HG02610 (cell line): ENCODE data around the gene KLRF2.

ENCODE experiments used
- ATAC-seq: cut with Tn5 transposase; IDR thresholded peaks from one replicate; pipeline ENCODE4 v1.9.1; 2021; ENCODE audit warnings: mild to moderate bottlenecking, moderate library complexity; ENCODE audit not compliant: unreplicated experiment

KLRF2 gene

DNA sequence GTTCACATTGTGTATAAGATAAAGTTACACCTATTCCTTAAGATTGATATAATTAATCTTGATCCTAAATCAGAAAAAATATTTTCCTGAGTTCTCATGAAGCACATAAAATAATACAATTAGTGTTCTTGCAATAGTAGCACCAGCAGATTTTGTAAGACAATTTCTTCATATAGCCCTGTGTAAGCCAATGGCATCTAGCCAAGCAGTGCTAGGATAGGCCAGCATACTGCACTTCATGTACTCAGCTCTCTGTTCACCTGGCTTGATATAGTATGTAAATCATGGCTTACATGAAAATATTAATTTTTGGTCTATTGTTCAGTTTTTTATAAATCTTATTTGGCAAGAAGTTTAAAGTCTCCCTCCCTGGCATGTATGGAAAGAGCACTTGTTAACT, 1.9 kb downstream of the KLRF2 start:
- no peak for ATAC-seq

DNA sequence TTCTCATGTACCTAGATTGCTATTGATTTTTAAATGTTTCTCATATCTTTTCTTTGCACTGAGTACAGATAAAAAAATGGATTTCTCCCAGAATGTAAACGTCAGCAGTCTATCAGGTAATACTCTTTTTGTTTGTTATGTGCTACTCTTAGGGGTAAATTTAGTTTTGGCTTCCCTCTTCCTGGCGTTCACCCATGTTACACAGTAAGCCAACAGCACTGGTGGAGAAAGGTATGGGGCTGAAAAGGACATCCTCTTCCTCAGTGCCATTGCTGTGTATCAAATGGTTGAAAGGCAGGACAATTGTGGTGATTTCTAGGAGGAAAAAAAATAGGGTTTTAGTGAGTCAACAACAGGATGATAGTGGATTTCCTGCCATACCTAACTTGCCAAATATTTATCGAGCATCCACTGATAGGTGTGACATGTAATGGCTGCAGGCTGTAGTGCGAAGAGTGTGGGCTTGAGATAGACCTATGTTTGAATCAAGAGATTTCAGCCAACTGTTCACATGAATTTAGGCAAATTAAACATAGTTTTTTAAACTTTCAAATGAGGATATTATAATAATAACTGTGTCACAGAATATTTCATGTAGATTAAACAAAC, 7.5 kb downstream of the KLRF2 start:
- no peak for ATAC-seq

DNA sequence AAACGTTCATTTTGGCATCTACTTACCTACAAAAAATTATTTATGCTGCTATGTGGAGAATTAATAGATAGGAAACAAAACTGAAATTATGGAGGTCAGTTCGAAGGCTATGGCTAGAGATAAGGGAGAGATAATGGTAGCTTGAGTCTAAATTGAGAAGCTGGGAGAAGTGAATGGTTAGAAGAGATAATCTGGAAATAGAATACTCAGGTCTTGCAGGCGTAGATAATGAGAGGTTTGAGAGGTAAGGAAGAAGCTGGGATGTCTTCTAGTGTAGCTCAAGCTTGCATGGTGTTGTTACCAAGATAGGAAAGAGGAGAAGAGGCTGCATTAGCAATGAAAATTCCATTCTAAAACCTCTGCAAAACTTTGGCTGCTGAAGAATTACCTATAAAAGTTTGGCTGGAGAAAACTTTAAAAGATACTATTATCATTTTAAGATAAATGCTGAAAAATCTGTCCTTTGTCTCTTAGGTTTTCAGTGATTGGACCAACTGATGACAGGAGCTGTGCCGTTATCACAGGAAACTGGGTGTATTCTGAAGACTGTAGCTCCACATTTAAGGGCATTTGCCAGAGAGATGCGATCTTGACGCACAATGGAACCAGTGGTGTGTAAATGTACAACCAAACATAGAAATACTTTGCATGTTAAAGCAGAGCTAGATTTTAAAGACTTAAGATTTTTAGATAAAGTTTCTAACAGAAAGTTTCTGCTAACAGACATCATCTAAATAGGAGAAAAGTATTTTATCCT, 14.1 kb downstream of the KLRF2 start:
- ATAC-seq: no peak

DNA sequence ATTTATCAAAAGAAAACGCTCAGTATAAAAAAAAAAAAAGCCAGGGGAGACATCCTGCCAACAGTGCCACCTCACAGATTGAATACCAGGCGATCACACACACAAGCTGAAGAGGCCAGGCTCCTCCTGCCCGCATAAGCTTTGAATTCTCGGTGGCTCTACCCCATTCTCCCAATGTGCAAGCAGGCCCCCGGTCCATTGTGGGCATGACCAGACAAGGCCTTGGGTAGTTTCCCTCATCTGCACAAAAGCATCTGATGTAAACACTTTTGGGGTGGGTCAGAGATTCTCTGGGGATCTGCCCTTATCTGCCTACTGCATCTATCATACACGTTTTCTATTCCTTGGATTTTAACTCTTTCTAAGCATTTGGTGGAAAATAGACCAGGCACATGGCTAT, 16.2 kb downstream of the KLRF2 start:
- no peak for ATAC-seq

DNA sequence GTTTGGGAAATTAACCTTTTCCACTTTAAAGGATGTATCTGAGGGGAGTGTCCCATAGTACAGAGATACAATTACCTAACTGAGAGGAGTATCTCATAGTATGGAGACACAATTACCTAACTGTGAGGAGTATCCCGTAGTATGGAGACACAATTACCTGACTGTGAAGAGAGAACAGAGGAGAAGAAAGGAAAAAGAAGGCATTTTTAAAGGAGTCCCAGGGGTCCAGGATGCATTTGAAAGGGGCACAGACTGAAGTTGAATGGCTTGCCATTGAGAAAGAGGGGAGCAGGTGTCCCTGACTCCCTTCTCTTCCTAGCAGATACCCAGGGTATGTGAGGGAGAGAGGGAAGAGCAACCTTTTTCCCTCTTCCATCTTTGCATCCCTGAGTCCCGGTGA, 17.9 kb downstream of the KLRF2 start:
- ATAC-seq: no peak

DNA sequence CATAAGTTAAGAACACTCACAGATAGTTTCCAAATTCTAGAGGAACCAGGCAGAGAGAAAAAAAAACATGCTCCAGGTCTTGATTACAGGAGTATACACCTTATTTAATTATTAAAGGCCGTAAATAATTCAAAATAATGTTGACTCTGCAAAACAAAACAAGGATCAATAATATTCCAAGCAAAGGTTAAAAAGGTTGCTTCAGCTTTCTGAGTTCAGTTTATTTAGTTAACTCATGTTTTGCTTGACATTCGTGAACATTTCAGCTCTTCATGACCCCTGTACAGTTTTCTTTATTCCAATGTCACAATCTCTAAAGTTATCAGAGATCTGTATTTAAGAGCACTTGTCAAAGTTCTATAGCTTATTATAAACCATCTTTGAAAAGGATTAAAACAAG, 19.6 kb downstream of the KLRF2 start:
- ATAC-seq: no peak

DNA sequence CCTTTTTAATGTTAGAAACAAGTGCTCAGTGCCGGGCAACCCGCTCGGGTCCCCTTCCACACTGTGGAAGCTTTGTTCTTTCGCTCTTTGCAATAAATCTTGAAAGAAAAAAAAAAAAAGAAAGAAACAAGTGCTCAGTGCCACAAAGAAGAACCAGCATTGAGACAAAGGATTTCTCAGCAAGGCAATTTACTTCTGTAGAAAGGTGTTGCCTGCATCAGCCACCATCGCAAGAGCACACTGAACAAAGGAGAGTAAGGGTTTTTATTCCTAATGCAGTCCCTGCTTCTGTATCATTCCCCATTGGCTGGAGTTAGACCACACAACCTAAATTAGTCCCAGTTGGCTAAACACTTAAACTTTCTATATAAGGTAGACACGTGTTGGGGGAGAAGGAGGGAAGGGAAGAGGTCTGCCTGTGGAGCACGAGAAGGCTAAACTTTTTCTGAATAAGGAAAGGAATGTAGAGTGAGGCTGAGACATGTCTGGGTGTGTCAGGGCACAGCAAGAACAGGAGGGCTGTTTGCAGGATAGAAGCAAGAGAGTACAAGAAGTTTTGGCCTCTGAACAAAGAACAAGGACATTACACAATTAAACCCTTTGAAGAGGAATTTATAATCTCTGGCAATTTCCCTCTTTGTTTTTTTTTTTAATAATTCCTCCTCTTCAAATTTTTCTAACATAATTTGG, 21.4 kb downstream of the KLRF2 start:
- no peak for ATAC-seq

DNA sequence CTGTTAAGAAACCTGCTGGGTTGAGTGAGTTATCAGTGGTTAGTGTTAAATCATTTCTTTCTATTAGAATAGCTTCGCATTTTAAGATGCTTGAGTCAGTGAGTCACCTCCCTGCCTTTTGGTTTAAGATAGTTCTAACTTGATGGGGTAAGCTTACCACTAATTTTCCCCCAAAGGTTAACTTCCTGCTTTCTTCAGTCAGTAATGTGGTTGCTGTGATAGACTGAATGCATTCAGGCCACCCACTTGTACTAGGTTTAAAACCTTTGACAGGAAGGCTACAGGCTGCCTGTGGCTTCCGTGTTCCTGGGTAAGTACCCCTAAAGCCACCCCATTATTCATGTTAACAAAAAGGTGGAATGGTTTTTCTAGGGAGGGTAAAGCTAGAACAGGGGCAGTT, 25.6 kb downstream of the KLRF2 start:
- no peak for ATAC-seq

DNA sequence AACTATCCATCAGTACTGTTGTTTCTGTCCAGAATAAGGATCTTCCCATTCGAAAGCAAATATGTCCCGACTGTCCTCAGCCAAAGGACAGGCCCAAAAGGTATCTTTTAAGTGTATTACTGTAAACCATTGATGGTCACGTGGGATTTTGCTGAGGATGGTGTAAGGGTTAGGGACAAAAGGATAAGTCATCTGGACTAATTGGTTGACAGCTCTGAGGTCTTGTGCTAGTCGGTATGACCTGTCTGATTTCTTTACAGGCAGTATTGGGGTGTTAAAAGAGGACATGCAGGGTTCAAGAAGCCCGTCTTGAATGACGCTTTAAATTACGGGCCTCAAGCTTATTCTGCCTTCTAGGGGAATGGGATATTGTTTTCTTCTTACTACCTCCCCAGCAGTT, 26.5 kb downstream of the KLRF2 start:
- no peak for ATAC-seq

DNA sequence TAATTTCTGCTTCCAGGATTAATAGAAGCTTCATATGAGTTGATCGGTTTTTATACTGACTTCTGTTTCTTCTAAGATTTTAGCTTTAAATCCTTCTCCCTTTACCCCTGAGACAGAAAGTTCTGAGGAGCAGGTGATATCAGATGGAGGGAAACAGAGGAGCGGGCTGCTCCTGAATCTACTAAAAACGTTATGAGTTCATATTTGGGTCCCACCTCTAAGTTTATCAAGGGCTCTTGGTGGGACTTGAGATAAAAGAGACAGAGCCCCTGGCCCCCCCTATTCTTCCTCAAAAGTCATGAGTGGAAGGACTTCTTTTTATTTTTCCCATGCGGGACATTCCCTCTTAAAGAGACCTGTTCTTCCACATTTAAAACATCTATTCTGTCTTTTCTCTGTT, 27.1 kb downstream of the KLRF2 start:
- no peak for ATAC-seq

DNA sequence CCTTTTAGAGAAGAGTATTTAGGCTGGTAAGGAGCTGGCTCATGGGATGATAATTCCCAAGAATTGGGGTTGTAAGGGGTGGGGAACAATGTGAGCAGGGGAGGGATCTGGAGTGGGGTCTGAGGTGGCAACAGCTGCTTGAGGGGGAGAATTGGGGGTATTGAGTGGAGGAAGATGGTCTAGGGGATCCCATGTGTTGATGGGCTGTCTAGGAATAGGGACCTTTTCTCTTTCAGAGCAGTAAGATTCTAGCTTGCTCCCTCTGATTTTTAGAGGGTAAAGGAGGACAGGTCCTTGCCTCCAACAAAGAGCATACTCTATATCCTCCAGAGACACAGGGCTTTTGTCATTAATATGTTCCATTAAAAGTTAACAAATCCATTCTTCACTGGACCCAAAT, 28.4 kb downstream of the KLRF2 start:
- no peak for ATAC-seq

DNA sequence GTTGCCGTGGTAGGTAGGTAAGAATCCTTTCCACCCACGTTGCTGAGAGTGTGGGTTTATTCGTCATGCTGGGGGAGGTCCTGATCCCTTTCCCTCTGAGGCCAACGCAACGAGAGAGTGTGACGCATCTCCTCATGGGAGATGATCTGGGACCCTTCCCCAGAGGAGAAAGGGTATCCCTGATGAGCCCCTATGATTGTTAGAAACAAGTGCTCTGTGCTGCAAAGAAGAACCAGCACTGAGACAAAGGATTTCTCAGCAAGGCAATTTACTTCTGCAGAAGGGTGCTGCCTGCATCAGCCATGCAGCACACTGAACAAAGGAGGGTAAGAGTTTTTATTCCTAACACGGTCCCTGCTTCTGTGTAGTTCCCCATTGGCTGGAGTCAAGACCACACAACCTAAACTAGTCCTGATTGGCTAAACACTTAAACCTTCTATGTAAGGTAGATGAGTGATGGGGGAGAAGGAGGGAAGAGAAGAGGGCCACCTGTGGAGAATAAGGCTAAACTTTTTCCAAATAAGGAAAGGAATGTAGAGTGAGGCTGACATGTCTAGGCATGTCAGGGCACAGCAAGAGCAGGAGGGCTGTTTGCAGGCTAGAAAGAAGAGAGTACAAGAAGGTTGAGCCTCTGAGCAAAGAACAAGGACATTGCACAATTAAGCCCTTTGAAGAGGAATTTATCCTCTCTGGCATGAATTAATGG, 29.6 kb downstream of the KLRF2 start:
- ATAC-seq: no peak

DNA sequence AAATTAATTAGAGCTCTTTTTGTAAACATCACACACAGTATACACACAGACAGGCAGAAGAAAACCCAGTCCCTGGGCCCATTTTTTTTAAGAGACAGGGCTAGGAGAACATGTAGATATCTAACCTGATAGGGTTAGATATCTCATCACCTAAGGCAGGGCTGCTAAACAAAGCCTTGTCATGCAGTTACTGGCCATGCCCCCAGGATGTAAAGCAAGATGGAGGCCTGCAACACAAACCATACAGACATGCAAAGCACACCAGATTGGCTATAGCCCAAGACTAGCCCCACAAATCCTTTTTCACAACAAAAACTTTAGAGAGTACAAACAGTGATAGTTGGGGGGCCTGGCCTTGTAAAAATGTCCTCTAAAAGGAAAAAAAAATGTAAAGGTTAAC, 30.4 kb downstream of the KLRF2 start:
- no peak for ATAC-seq

DNA sequence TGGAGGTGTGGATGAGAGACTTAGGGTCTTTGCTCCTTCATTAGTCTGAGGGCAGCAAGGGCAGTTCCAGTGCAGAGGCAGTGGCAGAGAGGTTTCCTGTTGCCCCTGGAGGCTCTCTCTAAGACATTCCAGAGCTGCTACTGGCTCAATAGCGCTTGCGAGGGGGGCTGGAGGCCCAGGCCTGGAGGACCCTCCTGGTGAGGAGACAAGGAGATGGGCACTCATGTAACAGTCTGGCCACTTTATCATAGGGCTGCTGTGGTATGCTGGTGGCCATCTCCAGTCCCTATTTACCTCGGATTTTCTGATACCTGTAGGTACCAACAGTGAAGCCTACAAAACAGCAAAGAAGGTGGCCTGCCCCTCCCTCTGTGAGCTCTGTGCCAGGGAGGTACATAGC, 38.2 kb downstream of the KLRF2 start:
- no peak for ATAC-seq

DNA sequence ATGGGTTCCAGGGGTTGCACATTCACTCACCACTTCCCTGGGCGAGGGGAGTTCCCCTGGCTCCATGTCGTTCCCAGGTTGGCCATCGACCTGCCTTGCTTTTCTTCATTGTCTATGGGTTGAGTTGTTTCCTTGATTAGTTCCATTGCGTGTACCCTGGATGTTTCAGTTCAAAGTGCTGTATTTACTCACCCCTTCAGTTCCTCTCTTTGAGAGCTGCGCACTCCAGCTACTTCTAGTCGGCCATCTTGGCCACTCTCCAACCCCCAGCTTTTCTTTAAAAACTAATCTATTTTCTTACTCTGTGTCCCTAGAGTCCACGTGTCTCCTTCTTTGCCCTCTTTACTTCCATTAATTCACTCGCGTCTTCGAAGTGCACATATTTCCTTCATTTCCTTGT, 39.2 kb downstream of the KLRF2 start:
- ATAC-seq: no peak

DNA sequence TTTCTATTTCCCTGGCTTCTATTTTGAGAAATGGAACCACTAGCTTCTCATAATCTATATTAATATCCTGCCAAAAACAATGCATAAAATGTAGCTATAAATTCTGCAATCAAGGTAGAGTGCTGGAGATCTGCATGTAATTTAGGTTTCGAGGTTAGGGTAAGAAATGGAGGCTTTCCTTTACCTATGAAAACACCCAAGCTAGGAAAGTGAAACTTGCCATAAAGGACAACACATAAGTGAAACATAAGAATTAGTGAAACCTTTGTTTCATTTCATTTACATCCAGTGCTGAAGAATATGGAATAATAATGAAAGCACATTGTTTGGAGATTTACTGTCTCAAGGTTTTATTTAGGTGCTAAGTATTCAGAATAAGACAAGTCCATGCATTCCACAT, 41.1 kb downstream of the KLRF2 start:
- no peak for ATAC-seq

DNA sequence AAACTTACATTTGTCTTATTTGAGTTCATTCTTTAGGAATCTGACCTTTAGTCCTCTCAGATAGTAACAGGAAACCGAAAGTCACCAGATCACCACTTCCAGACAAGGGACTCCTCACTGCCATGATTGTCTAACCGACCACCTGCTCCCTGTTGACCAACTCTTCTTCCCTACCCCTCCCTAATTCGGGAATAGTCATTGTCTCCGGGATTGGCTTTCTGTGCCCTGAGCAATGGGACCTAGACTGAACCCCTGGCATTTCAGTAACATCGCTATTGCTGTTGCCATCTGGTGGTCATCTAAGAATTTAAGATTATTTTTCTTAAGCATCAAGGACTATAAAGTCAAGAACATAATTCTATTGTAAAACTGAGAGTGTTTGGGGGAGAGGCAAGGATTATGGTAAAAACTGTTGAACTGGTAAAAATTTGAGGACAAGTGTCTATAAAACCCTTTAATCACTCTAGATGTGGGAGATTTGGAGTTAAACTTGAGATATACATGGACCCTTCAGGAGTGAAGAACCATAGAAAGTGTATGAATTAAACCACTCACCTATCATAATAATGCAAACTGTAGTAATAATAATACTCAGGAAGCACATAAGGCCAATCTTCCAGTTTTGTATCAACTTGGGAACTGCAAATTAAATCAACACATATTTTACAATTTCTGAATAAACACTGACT, 44.6 kb downstream of the KLRF2 start:
- no peak for ATAC-seq

DNA sequence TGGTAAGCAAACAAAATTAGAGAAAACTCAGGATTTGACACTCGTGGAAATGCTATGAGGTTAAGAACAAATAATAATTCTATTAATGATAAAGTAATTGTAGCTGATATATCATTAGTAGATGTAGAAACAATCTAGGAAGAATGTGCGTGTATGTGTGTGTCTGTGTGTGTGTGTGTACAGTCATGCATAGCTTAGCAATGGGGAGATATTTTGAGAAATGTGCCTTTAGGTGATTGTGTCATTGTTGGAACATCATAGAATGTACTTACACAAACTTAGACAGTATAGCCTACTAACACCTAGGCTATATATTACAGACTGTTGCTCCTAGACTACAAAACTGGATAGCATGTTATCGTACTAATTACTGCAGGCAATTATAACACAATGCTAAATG, 45.6 kb downstream of the KLRF2 start:
- ATAC-seq: no peak

DNA sequence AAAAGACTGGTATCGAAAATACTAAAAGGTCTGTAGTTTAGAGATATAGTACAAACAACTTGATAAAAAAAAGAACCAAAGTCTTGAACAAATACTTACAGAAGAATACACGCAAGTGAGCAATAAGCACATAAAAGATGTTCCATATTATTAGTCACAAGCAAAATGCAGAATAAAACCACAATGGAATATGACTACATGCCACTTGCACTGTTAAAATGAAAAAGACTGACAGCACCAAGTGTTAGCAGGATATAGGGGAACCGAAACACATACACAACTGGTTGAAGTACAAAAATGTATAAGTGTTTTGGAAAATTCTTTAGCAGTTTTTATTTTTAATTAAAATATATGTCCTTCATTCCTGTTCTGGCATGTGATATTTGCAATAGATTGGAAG, 47.3 kb downstream of the KLRF2 start:
- no peak for ATAC-seq

DNA sequence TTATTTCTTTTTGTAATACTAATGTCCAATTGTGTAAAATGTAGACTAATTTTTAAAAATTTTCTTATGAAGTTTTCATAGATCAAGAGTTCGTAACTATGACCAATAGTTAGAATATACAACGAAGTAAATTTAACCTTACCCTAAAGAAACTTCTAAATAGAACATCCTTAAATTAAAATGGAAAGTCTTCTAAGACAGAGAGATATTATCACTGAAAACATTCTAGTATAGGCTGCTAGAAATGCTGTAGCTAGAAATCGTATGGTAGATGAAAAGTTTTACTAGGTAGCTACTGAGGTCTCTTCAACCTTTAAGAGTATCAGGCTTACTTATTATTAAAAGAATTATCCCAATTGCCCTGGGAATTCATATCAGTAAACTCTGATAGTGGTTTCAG, 50.0 kb downstream of the KLRF2 start:
- ATAC-seq: no peak

DNA sequence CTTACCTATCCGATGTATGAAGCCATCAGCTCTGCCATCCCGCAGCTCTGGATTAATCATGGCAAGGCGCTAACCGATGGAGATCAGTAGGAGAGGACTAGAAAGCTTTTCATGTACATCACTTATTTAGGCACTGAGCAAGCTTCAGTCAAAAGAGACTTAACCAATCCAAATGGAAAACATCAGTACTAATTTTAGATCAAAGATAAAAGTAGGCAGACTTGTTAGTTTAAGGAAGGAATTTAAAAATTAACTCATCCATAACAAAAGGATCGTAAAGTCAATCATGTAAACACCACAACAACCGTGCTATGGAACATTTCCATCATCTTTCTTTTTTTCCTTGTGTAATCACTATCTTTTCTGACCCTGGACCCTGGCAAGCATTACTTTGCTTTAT, 51.0 kb downstream of the KLRF2 start, which contains the start of gene CLEC2A:
CLEC2A (minus strand) TSS at position 101 of the 400 bp plus-strand sequence; CDS start at position 60, 41 bp downstream.
- ATAC-seq: no peak
